K562 (cell line): ENCODE data around the gene ECE2. TPM values are rescaled to one million over a fixed set of nuclear protein-coding genes. Genes with fewer than 3 reads are reported as not detected.

Experiments used
- ARID1B ChIP-seq: fragments of 450-650 bp; IDR thresholded peaks from 2 replicates; pipeline ENCODE4 v1.6.1; 2016; ENCODE audit warnings: antibody characterized with exemption, mild to moderate bottlenecking, inconsistent platforms
- BACH1 ChIP-seq: fragments of 200-800 bp; sonication (Bioruptor generic); IDR thresholded peaks from 2 replicates; pipeline ENCODE4 v1.6.1; 2016; ENCODE audit warnings: missing genetic modification characterization, missing compliant biosample characterization
- CEBPG ChIP-seq, 3 experiments: fragments of 200-800 bp in 1 of 3; sonication (Bioruptor generic) in 1 of 3; sonication (generic) in 1 of 3; formaldehyde crosslinking in 1 of 3; IDR thresholded peaks in 2 of 3; conservative IDR thresholded peaks in 1 of 3; 2 replicates each; pipeline versions ENCODE4 v1.6.1 to v1.8.0; 2016 to 2022; ENCODE audit warnings: missing compliant biosample characterization in 2 of 3, missing genetic modification characterization in 2 of 3, mild to moderate bottlenecking in 1 of 3, missing genetic modification reagents in 1 of 3
- E2F1 ChIP-seq: sonication (generic); formaldehyde crosslinking; IDR thresholded peaks from 2 replicates; pipeline ENCODE4 v1.8.1; 2023; ENCODE audit warnings: mild to moderate bottlenecking, missing genetic modification reagents, moderate library complexity
- E2F5 ChIP-seq: sonication (generic); formaldehyde crosslinking; IDR thresholded peaks from 2 replicates; pipeline ENCODE4 v1.8.0; 2022; ENCODE audit warnings: mild to moderate bottlenecking, missing genetic modification reagents
- KLF16 ChIP-seq: IDR thresholded peaks from 2 replicates; pipeline ENCODE4 v1.6.1; 2016; ENCODE audit warnings: antibody characterized with exemption
- L3MBTL2 ChIP-seq: fragments of 450-650 bp; IDR thresholded peaks from 2 replicates; pipeline ENCODE4 v1.6.1; 2016; ENCODE audit warnings: mild to moderate bottlenecking, moderate library complexity
- MAFK ChIP-seq: IDR thresholded peaks from 2 replicates; pipeline ENCODE4 v1.6.1; 2011; ENCODE audit warnings: low read length, improper control_type of control experiment
- MIER1 ChIP-seq: fragments of 450-650 bp; IDR thresholded peaks from 2 replicates; pipeline ENCODE4 v1.6.1; 2016; ENCODE audit warnings: antibody characterized with exemption, mild to moderate bottlenecking, low read depth
- NR3C1 ChIP-seq: sonication (generic); formaldehyde crosslinking; IDR thresholded peaks from 2 replicates; pipeline ENCODE4 v1.8.1; 2022; ENCODE audit warnings: missing genetic modification reagents
- POLR2AphosphoS5 ChIP-seq: IDR thresholded peaks from 2 replicates; pipeline ENCODE4 v1.6.1; 2011; ENCODE audit warnings: mild to moderate bottlenecking, low read depth, low read length, moderate library complexity; ENCODE audit not compliant: control insufficient read depth, insufficient read depth
- PRPF4 ChIP-seq: fragments of 200-400 bp; formaldehyde crosslinking; IDR thresholded peaks from one replicate; pipeline ENCODE4 v1.6.1; 2017; ENCODE audit warnings: low read length, low read depth, mild to moderate bottlenecking; ENCODE audit not compliant: insufficient read depth, poor library complexity, severe bottlenecking
- TRIM25 ChIP-seq: fragments of 450-650 bp; IDR thresholded peaks from 2 replicates; pipeline ENCODE4 v1.7.0; 2016; ENCODE audit warnings: borderline replicate concordance
- ZNF175 ChIP-seq: fragments of 200-800 bp; sonication (Bioruptor generic); IDR thresholded peaks from 2 replicates; pipeline ENCODE4 v1.6.1; 2016; ENCODE audit warnings: low read depth, mild to moderate bottlenecking, missing genetic modification characterization, missing compliant biosample characterization
- ZNF398 ChIP-seq: fragments of 250-450 bp; sonication (Bioruptor Pico); IDR thresholded peaks from 2 replicates; pipeline ENCODE4 v1.8.0; 2021; ENCODE audit warnings: moderate library complexity, mild to moderate bottlenecking, inconsistent platforms
- ZNF592 ChIP-seq: fragments of 450-650 bp; IDR thresholded peaks from 2 replicates; pipeline ENCODE4 v1.6.1; 2017; ENCODE audit warnings: antibody characterized with exemption, mild to moderate bottlenecking
- polyA plus RNA-seq, 8 experiments: library from polyadenylated mRNA; depleted of rRNA in 4 of 8; stranded (reverse) in 5 of 8; unstranded in 3 of 8; fragments of >200 nt; fragmentation: Nextera tagmentation in 2 of 8; fragmentation: Illumina TruSeq in 1 of 8; extraction: Ambion mirVana in 2 of 8; extraction: Trizol in 1 of 8; gene quantifications; 2 replicates each; pipeline versions ENCODE4 v1.2.1 to v1.2.3, GENCODE V29; 2011 to 2014; ENCODE audit warnings: inconsistent platforms in 1 of 8, missing spikeins in 1 of 8
- total RNA-seq, 7 experiments: library from RNA; depleted of rRNA in 6 of 7; stranded (reverse); fragments of >200 nt in 6 of 7; fragmentation: Illumina TruSeq in 2 of 7; extraction: Trizol in 2 of 7; gene quantifications; 2 replicates each; pipeline versions ENCODE4 v1.2.1 to v1.2.3, GENCODE V29; 2011 to 2021; ENCODE audit warnings: low replicate concordance in 1 of 7

ECE2 gene
- total and polyA plus RNA-seq, 9 of the 15 experiments (the other 6 are each of a cell fraction or from before 2014, with no cell fraction given) = not detected

GRCh38 chr3:184334470-184335158 is 58.8 kb downstream of the ECE2 start (continued):
- TF ChIP-seq ZNF398 (CRISPR knock-in tag) (no peak), E2F1 (CRISPR knock-in tag) (no peak), KLF16 (no peak), ZNF175 (CRISPR knock-in tag) (no peak), PRPF4 (no peak), MIER1 (no peak), ZNF592 (peak; percentile 62; the same call in 1 of the 2 replicates), ARID1B (peak; percentile 75), POLR2AphosphoS5 (peak; percentile 26; the same call in 1 of the 2 replicates), CEBPG (CRISPR knock-in tag; IDR thresholded peaks at IDR 0.05) (no peak), CEBPG (tag; conservative IDR thresholded peaks at IDR 0.05 in 1 of 2, IDR thresholded peaks at IDR 0.05 in 1 of 2) (no peak), MAFK (no peak), E2F5 (CRISPR knock-in tag) (no peak), TRIM25 (no peak), L3MBTL2 (0 out of 2 replicates have a peak, but pooled peaks have one; percentile 13), BACH1 (no peak), NR3C1 (CRISPR knock-in tag) (no peak)
